ENCODE data around the gene COMT. TPM values are rescaled to one million over a fixed set of nuclear protein-coding genes. Genes with fewer than 3 reads are reported as not detected.

COMT gene
- total RNA-seq, 1 donor from 2014 or later = 240 TPM

DNA sequence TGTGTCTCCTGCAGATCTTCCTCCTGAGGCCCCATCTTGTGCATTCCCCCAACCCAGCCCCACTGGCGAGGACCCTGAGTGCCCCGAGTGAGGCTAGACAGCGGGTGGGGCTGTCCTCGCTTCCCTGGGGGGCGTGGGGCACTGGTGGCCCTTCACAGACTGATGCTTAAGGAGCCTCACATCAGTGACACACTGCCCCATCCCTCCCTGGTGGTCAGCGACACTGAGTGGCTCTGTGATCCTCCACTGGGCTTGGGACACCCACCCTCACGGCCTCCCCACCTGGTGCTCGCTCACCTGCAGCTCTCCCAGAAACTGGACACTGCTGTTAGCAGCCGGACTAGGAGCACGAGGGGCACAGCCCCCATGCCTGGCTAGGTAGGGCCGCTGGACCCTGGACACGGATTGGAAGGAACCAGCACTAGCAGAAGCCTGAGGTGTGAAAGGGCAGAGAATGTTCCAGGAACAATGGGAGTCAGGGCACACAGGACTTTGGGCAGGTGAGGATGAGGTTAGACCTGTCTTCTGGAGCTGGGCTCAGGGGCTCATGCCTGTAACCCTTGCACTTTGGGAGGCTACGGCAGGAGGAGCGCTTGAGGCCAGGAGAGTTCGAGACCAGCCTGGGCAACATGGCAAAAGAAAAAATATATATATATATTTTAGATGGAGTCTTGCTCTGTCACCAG lies 23.3 kb downstream of the COMT start:
- H3K9me3 ChIP-seq = no peaks in the 10 kb centered on the region
- peaks cover 36% of the 10 kb centered on the region for H3K4me1 ChIP-seq
- peaks cover 0 to 60% of the 10 kb centered on the region in 2 donors for H3K36me3 ChIP-seq
- H3K4me3 ChIP-seq = no peak overlapping the region
- TF ChIP-seq POLR2AphosphoS5 (IDR thresholded peaks at IDR 0.05; ENCODE audit: insufficient read depth in 1 of 2, low read depth in 1 of 2) = no peak
- no peak for TF ChIP-seq POLR2A (IDR thresholded peaks at IDR 0.05)
- TF ChIP-seq, protein P1, sequence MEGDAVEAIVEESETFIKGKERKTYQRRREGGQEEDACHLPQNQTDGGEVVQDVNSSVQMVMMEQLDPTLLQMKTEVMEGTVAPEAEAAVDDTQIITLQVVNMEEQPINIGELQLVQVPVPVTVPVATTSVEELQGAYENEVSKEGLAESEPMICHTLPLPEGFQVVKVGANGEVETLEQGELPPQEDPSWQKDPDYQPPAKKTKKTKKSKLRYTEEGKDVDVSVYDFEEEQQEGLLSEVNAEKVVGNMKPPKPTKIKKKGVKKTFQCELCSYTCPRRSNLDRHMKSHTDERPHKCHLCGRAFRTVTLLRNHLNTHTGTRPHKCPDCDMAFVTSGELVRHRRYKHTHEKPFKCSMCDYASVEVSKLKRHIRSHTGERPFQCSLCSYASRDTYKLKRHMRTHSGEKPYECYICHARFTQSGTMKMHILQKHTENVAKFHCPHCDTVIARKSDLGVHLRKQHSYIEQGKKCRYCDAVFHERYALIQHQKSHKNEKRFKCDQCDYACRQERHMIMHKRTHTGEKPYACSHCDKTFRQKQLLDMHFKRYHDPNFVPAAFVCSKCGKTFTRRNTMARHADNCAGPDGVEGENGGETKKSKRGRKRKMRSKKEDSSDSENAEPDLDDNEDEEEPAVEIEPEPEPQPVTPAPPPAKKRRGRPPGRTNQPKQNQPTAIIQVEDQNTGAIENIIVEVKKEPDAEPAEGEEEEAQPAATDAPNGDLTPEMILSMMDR (IDR thresholded peaks at IDR 0.05) = no peak
- no peak for DNase-seq (ENCODE audit: extremely low spot score in 2 of 2)
- H3K27me3 ChIP-seq = no peaks in the 10 kb centered on the region
- intact Hi-C loops (cut with DNase I) = no loop called here
- H3K27ac ChIP-seq = no peak overlapping the region

DNA sequence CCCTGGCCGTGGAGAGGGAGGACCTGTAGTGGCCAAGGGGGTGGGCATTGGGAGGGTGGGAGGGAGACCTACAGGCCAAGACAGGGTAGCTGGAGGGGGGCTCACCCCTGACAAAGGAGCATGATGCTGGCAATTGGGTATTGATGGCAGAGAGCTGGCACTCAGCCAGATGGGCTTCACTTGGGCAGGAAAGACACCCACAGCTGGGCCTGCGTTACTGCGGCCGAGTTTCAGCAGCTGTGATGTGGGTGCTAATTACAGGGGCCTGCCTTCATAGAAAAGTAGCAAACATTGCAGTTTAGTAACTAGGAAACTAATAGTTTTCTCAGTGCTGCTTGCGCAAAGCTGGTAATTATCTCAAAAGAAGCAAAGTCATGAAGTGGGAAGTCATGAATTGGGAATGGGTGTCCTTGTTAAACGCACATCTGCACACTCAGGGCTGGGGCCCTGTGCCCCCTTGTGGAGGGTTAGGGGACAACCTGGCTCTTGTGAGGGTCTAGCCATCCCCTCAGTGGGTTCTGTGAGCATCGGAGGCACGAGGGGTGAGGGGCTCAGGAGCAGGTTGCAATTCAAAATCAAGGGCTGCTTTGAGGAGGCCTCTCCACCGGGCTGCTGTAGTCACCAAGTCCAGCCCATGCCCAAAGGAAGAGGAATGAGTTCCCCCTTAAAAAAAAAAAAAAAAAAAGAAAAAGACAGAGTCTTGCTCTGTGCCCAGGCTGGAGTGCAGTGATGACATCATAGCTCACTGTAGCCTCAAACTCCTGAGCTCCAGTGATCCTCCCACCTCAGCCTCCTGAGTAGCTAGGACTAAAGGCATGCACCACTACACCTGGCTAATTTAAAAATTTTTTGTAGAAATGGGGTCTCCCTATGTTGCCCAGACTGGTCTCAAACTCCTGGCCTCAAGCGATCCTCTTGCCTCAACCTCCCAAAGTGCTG lies 24.5 kb downstream of the COMT start:
- no peak for DNase-seq (ENCODE audit: extremely low spot score in 2 of 2)
- Histone ChIP-seq H3K9me3 (no peaks in the 10 kb centered on the region), H3K36me3 (peaks cover 0 to 67% of the 10 kb centered on the region in 2 donors), H3K4me1 (peaks cover 30% of the 10 kb centered on the region), H3K27me3 (no peaks in the 10 kb centered on the region), H3K27ac (no peak overlapping the region), H3K4me3 (no peak overlapping the region)
- TF ChIP-seq, protein P1 (IDR thresholded peaks at IDR 0.05) = no peak
- no peak for TF ChIP-seq POLR2A (IDR thresholded peaks at IDR 0.05)
- no peak for TF ChIP-seq POLR2AphosphoS5 (IDR thresholded peaks at IDR 0.05; ENCODE audit: insufficient read depth in 1 of 2, low read depth in 1 of 2)
- intact Hi-C loops (cut with DNase I) = no loop called here

DNA sequence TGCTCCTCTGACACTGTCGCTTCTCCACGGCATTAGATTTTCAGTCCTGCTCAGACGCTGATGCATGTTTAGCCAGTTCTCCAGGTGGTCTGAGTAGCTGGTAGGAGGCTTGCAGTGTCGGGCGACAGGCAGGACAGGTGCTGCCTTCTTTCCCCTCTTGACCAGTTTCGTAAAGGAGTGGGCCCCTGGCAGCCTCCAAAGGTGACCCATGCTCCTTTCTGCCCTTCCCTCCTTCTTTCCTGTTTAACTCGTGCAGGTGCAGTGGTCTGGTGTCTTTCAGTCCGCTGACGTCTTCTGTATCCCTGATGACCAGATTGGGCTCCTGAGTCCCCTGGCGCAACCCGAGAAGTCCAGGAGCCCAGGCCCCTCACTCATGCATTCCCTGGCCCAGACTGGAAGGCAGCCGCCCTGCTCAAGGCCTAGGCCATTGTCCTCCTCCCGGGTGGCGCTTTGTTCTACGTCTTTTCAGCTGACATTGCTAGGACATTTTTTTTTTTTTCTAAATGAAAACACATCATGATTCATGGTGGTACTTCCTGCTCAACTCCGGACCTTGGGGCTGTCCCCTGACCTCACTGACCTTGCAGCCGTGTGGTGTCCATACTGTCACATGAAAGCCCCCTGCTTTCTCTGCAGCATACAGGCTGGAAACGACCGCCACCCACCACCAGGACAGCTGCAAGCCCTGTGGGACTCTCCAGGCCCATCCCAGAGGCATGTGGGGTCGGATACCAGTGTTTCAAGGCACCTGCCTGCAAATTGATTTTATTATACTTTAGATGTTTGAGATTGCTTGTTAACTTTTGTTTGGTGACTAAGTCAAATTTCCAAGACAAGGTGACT lies 25.6 kb downstream of the COMT start:
- intact Hi-C loops (cut with DNase I) = no loop called here
- Histone ChIP-seq H3K9me3 (no peaks in the 10 kb centered on the region), H3K4me1 (peaks cover 21% of the 10 kb centered on the region), H3K27me3 (no peaks in the 10 kb centered on the region), H3K4me3 (no peak overlapping the region), H3K36me3 (peaks cover 0 to 68% of the 10 kb centered on the region in 2 donors), H3K27ac (no peak overlapping the region)
- no peak for DNase-seq (ENCODE audit: extremely low spot score in 2 of 2)
- TF ChIP-seq, protein P1 (IDR thresholded peaks at IDR 0.05) = no peak
- TF ChIP-seq POLR2AphosphoS5 (IDR thresholded peaks at IDR 0.05; ENCODE audit: insufficient read depth in 1 of 2, low read depth in 1 of 2) (no peak), POLR2A (IDR thresholded peaks at IDR 0.05) (no peak)

DNA sequence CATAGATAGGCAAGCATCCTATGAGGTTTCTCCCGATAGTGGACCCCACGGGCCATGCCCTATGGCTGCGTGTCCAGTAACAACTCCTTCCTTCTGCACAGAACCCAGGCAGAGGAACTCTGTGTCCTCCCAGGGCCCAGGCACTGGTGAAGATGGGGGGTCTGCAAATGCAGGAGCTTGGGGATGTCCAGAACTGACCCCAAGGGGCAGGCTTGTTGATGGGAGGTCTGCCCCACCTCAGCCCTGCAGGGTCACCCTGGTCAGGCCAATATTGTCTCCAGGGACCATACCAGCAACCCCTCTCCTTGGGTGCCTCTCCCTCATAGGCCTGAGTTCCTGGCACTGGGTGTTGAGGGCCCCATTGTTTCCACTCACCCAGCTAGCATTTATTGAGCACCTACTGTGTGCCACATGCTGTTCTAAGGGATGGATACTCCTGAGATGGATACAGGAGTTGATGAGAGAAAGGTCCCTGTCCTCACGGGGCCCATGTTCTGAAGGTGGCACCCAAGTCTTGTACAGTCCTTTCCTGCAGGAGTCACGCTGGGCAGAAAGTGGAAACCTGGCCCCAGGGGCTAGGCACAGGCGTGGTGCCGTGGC lies 26.4 kb downstream of the COMT start:
- no peaks in the 10 kb centered on the region for H3K9me3 ChIP-seq
- H3K4me3 ChIP-seq = no peak overlapping the region
- H3K27me3 ChIP-seq = no peaks in the 10 kb centered on the region
- H3K27ac ChIP-seq = no peak overlapping the region
- TF ChIP-seq POLR2A (IDR thresholded peaks at IDR 0.05) (no peak), POLR2AphosphoS5 (IDR thresholded peaks at IDR 0.05; ENCODE audit: insufficient read depth in 1 of 2, low read depth in 1 of 2) (no peak)
- TF ChIP-seq, protein P1 (IDR thresholded peaks at IDR 0.05) = no peak
- no peak for DNase-seq (ENCODE audit: extremely low spot score in 2 of 2)
- H3K36me3 ChIP-seq = peaks cover 0 to 68% of the 10 kb centered on the region in 2 donors
- intact Hi-C loops (cut with DNase I) = no loop called here
- peaks cover 12% of the 10 kb centered on the region for H3K4me1 ChIP-seq
